Renal cortex interstitium (tissue), 11 donors: ENCODE results near the gene KIF23. TPM values are rescaled to one million over a fixed set of nuclear protein-coding genes. Genes with fewer than 3 reads are reported as not detected.

ENCODE experiments used
- DNase-seq, 11 donors: peaks; one replicate each; pipeline ENCODE4 v3.0.0-alpha.2; 2013; ENCODE audit warnings: low read depth in 9 of 11, low spot score in 4 of 11; ENCODE audit errors: extremely low read depth in 1 of 11
- polyA plus RNA-seq, 3 donors: library from polyadenylated mRNA; unstranded; fragments of 120-200 nt; gene quantifications; one replicate each; pipeline ENCODE4 v1.2.1, GENCODE V29; 2013; ENCODE audit not compliant: insufficient read length in 3 of 3

Gene KIF23
- polyA plus RNA-seq, 3 donors: 35.1 to 41.3 (median 40.0) TPM

DNA sequence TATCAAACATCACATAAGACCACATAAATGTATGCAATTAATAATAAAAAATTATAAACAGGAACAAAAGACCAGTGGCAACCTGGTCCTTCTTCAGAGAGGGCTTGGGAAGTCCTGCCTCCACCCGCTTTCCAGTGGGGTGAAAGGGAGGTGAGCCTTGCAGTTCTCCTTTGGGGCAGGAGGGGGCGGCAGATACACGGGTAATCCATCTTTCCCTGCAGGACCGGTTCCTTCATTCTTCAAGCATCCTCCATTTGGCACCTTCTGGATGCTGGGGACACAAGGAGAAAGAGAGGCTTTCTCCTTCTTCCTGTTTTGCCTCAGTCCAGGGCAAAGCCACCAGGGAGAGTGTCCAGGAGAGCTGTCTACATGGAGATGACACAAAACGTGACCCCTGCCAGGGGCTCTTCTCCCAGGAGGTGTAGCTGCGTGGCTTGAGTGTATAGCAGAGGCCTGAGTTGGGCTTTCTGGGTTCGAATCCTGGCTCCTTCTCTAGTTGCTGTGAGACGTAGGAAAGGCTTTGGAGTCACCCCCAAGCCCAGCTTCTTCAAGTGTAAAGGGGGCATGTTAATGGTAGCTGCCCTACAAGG is 61.7 kb downstream of the KIF23 start:
- peak in 1 of 11 donors; percentile 66 for DNase-seq

DNA sequence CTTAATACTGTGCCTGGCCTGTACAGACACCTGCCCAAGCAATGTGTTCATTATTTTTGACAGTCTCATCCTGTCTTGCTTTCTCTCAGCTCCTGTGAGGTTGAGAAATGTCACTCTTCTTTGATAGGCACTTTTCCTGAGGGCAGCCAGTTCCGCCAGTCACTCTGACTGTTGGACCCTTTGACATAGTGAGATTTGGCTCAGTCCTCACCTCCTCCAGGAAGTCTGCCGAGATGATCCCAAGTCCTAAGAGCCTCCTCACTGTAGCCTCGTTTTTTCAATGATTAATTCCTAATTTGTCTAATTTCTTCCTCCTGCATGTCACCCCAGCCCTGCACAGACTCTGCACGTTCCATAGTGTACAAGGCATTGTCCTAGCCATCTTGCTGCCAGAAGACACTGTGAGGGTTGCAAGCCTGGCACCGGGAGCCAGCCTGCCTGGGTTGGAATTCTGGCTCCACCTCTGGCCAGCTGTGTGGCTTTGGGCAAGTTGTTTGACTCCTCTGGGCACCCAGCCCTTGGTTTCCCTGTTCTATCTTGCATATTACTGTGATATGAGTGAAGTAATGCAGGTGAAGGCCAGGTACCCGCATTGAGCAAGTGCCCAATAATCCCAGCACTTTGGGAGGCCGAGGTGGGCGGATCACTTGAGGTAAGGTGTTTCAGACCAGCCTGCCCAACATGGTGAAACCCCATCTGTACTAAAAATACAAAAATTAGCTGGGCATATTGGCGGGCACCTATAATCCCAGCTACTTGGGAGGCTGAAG is 62.7 kb downstream of the KIF23 start:
- DNase-seq: no peak

DNA sequence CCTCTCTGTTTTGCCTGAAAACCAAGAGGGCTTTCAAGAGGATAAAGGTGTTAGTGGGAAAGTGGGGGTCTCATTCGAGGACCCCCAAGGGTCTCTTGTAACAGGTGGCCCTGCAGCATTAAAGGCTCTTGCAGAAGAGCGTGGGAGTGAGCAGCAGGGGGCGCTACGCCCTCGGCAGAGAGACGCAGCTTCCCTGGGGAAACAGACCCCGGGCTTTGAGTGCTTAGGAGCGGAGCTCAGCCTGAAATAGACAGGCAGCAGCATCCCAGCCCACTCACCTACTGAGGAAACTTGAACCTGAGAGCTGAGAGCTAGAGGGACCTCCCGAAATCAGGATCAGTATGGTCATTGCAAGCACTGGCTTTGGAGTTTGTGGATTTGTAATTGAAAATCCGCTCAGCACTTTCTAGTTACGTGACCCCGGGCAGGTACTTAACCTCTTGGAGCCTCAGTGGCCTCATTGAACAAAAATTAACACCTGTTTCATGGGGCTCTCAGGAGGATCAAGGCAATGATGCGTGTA is 64.2 kb downstream of the KIF23 start:
- peak in 5 of 11 donors; percentile 46 to 65 (median 59) for DNase-seq

DNA sequence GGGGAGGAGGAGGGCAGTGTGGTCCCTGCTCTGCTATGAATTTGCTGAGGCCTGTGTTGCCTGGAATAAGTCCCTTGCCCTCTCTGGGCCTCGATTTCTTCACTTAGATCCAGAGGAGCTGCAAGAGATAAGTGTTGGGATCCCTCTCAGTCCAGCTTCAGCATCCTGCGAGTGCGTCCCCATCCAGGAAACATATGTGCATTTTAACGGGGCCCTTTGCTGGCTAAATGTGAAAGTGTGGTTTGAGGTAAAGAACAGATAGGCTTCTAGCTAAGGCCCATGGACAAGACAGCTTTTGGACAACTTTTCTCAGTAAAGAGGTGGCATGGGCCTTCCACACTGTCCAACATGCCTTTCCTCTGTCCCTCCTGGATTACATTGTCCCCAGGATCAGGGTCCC is 64.9 kb downstream of the KIF23 start:
- DNase-seq: no peak

DNA sequence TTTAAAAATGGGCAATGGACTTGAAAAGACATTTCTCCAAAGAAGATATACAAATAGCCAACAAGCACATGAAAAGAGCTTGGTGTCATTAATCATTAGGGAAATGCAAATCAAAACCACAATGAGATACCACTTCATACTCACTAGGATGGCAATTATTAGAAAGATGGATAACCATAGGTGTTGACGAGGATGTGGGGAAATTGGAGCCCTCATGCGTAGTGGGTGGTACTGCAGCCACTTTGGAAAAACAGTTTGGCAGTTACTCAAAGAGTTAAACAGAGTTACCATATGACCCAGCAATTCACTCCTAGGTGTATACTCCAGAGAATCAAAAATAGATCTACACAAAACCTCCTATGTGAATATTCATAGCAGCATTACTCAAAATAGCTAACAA is 65.8 kb downstream of the KIF23 start:
- DNase-seq: no peak

DNA sequence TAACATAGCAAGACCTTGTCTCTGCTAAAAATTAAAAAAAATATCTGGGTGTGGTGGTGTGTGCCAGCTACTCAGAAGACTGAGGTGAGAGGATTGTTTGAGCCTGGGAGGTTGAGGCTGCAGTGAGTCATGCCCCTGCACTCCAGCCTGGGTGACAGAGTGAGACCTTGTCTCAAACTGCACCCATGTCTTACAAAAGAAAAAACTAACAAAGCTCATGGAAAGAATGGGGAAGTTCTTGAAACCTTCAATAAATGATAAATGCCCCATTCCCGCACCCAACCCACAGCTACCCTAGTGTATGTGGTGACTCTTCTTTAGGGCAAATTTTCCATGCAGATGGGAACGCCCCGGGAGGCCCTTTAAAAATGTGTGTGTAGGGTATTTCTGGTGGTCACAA is 66.8 kb downstream of the KIF23 start:
- no peak for DNase-seq

DNA sequence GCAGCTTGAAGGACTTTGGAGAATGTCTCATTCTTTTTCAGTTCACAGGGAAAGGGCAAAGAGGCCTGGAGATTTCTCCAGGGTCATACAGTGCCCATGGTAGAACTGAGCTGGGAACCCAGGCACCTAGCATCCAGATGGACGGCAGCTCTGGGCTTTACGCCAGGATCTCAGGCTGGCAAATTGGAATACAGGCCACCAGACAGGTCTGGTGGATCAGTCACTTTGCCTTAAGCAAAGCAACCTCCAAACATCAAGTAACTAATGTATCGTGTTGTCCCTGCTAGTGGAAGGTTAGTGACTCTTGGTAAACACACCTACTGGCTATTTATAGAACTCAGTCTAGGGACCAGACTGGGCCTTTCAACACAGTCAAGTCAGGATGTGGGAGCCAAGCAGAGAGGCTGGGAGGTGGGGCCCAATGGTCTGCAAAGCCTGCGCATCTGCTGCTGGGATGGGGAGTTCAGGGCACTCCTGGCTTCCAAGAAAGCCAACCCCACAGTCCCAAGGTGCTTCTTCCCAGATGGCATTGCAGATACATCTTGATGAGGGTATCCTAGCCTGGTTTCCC is 68.6 kb downstream of the KIF23 start:
- no peak for DNase-seq

DNA sequence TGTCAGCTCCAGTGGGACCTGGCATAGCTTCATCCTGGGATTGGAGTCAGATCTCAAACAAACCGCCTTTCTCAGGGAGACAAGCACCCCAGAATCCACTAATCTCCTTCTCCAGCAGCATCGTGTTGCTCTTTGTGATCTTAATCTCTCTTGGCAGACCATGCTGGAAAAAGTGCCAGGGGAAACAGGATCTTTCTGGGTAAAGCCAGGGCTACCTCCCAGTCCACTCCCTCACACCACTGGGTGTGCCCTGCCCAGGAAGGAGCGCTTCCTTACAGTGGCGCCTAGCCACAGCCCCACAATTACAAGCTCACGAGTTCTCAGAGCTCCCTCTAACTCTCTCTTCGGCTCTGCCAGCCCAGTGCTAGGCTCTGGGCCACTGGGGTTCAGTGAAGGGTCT is 70.7 kb downstream of the KIF23 start:
- DNase-seq: no peak

DNA sequence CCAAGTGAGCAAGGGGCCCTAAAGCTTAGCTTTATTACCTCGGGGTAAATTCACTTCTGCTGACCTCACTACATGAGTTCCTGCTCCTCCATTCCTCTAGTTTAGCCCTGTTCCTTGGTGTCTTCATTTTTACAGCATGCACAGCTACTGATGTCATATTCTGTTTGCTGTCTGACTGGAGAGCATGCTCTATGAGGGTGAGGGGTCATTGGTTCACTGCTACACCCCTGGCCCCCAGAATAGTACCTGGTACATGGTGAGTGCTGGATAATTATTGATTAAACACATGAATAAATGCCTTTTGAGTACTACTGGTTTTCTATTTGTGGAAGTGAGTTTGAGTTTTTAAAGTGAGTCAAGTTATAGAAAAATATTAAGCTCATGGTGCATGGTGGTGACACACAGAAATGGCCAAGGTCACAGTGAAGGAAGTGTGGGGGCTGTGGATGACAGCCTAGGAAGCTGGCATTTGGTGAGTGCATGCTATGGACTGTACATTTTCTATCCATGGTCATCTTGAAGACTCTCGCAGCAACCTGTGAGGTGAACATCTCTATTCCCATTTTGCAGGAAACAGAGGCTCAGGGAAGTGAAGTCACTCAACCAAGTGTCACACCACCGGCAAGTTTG is 72.4 kb downstream of the KIF23 start:
- DNase-seq: no peak

DNA sequence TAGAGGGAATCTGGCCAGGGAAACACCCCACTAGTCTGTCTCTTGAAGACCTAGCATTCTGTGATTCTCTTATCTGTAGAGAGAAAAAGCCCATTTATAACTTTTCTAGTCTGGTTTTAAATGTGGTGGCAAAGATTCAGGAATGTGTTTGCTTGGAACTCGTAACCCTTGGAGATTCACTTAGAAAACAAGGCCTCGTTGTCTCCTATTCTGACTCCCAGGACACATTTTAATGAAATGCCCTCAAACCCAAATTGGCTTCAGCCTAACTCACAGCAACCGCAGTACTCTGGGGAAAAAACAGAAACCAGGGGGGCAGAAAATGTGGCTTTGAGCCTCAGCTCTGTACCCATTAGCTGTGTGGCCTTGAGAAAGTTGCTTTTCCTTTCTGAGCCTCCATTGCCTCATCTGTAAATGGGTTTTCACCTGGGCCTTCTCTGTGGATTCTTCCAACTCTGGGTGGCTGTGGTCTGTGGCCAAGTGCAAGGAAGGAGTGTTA is 75.0 kb downstream of the KIF23 start:
- no peak for DNase-seq

DNA sequence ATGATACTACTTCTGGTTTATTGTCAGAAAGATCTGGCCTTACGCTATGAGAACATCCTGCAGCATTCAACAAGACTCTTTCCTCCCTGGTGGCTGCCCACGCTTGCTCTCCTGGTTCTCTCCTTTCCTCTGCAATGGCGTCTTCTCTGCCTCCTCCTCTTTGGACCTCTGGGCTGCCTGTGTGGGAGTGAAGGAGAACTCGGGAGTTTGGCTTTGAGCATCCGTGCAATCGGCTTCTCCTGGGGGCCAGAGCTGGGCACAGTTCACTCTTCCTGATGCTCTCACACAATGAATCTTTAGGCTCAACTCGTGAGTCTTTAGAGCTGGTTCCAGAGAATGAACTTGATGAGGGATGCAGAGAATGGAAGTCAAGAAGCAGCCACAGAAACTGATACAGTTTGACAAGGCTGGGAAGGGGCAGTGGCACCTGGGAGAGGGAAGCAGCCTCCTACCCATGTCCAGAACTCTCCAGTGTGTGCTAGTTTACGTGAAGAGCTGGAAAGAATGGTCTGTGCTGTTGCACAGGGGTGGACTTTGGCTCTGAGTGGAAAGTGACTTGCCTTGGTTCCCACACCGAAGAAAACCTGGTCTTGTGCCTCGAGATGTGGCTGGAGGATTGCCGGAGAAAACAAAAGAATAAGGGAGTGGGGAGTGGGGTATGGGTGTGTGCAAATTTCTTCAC is 76.3 kb downstream of the KIF23 start:
- DNase-seq: no peak

DNA sequence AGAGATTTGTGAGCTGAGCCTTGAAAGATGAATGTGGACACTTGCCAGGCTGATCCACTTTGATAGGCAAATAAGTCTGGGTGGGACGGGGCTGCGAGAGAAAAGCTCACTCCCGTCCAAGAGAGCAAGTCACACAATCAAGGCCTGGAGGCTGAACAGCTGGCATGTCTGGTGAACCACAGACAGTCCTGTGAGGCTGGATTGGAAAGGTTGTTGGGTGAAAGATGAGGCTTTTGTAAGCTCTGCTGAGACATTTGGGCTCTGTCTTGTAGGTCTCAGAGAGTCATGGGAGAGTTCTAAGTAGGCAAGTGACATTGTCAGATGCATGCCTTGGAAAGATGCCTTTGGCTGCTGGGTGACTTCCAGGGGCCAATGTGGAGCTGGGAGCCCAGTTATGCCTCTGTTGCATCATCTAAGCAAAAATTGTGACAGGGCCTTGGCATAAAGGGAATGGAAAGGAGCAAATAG is 76.9 kb downstream of the KIF23 start:
- no peak for DNase-seq

DNA sequence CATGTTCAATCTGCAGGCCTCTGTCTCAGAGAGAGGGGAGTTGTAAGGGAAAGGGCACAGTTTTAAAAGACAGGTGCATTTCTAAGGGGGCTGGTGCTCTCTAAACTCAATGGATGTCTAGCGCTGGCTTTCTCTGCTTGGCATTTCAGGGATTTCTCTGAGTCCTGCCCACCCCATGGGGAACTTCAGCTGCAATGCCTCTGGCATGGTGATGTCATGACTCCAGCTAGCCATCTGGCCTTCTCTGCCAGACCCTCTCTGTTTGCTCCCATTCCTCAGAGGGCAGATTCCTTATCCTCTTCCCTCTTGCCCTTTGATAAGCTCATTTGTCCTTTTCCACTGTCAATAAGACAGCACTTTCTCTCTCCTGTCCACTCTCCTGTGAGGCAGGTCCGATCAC is 79.3 kb downstream of the KIF23 start:
- no peak for DNase-seq

DNA sequence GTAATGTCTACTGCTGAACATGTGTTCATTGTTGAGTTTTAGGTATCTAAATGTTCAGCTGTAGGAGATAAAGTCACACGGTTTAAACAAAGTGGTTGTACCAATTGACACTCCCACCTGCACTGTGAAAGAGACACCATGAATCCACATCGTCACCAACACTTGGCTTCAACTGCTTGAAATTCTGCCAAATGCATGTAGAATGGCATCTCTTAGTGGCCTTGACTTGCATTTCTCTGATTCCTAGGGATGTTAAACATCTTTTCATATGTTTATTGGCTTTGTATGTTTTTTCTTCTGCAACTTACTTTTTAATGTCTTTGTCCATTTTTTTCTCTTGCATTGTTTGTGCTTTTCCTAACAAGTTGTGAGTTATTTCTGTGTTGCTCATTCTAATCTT is 81.9 kb downstream of the KIF23 start:
- no peak for DNase-seq

DNA sequence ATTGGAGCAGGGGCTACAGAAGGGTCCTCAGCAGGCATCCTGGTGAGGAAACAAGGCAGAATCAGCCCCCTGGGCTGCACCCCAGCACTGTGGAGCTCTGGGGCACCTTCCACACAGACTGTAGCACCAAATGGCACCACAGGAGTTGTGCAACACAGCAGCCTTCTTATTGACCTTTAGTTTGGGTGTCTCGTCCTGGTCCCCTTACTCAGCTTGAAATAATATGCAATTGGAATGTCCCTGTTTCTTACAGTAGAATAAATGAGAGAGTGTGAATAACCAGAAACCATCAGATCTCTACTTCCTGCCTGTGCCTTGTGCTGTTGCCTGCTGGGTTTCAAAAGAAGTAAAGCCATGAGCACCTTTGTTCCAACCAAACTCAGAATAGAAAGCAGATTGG is 82.9 kb downstream of the KIF23 start:
- DNase-seq: no peak

DNA sequence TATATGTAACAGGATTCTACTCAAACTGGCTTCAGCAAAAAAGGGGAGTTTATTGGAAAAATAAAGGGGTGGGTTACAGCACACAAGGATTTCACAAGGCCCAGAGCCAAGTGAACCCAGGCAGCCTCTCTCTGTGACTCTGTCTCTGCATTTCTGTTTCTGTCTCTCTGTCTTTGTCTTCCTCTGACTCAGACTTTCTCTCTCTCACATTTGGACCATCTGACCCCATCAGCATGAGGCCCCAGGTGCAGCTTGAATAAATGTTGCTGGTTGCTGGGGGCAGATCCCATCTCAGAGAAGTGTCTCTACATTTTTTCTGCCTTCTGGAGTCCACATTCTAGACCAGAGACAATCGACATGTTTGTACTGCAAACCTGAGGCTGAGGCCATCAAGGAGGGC is 83.5 kb downstream of the KIF23 start:
- no peak for DNase-seq
